ENCODE results near the gene ADCY3.

The ADCY3 gene

DNA sequence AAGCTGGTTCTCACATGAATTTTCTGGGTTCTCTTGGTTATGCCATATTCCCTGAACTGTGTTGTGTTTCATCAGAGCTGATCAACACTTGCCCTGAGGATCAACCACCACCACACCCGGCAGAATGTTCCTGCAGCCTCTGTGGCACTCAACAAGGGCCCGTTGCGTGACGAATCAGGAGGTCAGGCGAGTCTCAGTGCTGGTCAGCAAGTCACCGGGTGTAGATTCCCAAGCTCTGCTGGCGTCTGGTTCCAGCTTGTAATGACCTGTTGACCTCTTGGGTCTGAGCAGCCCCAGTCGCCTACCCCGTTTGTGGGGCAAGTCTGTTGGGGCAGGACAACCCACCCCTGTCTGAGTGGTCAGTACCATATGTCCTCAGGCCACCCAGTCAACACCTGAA is 46.0 kb downstream of the ADCY3 start:
- DNase-seq (ENCODE audit: low spot score) = no peak

- no peak for DNase-seq (ENCODE audit: low spot score)
Observed at GRCh38 chr2:24873619-24874018, 46.4 kb downstream of the ADCY3 start.

DNA sequence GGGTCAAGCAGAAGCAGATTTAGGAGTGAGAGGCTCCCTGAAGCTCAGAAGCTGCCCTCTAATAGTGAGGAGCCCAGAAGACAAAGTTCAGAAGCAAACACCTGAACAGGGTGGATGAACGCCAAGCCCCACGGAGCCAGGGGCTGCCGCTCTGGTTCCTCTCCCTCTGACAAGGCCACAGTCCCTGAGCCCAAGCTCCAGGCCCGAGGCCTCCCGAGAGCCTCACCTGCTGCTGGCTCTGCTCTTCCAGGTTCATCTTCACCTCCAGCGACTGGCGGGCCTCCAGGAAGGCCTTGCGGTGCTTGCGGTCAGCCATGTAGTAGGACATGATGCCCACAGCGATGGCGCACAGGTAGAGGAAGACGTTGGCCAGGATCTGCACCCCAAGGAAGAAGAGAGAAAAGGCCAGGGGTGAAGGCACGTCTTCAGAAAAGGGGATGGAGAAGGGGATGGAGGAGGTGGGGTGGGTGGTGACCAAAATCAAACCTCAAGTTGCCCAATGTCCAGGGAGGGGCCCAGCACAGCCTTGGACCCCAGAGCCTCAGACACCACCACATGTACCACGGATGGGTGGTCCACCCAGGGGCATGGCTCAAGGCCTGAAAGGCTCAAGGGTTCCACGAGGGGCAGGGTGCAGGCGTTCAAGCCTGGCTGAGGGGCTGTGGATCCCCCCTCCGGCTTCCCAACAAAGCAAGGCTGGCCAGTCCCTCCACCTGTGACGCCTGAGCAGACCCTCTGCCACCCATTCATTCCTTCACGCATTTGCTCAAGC is 47.5 kb downstream of the ADCY3 start:
- no peak for DNase-seq (ENCODE audit: low spot score)

- DNase-seq (ENCODE audit: low spot score) = no peak
Observed at GRCh38 chr2:24871852-24872333, 48.1 kb downstream of the ADCY3 start.

- DNase-seq (ENCODE audit: low spot score) = no peak
Observed at GRCh38 chr2:24870891-24871705, 48.9 kb downstream of the ADCY3 start.

DNA sequence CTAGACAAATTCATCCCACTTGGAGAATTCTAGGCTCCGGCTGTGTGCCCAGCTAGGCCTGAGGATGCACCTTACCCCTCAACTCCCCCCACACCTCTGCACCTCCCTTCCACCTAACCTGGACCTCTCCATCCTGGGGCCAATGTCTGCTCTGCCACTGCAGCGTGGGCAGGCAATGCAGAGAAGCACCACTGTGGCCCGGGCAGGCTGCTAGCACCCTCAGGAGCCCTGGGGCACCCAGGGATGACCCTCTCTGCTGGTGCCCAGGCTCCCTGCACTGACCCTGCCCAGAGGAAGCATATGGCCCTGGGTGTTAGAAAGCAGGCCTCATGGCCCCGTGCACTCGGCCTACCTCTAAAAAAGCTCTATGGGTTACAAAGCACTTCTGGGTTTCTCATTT is 49.6 kb downstream of the ADCY3 start:
- no peak for DNase-seq (ENCODE audit: low spot score)

DNA sequence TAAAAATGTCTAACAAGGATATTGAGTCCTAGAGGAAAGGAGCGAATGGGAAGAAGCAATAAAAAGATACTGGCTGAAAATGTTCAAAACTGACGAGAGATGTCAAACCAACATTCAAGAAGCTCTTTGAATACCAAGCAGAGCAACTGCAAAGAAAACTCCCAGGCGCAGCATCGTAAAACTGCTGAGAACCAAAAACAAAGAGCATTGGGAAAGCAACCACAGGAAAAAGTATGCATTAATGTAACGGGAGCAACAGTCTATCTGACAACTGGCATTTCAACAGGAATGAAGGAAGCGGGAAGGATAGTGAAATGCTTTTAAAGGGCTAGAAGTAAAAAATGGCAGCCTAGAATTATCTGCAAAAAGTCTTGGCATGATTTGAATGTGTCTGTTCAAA is 53.1 kb downstream of the ADCY3 start:
- DNase-seq (ENCODE audit: low spot score) = no peak

- no peak for DNase-seq (ENCODE audit: low spot score)
Observed at GRCh38 chr2:24863641-24864040, 56.4 kb downstream of the ADCY3 start.

GRCh38 chr2:24861500-24861899 is 58.5 kb downstream of the ADCY3 start:
- DNase-seq (ENCODE audit: low spot score) = no peak

DNA sequence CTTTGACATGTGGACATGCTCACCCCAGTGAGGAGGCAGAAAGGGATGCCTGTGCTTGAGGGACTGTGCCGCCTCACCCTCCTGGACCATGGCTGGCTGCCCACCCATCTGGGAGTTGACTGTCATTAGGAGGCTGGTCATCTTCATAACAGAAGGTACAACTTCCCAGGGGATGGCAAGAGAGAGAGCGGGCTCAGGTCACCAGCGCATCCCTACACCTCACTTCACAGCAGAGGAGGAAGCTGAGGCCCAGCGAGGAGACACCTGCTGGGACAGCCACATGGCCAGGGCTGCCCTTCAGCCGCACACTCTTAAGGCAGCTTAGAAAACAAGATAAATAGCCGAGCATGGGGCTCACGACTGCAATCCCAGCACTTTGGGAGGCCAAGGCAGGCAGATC is 59.4 kb downstream of the ADCY3 start:
- DNase-seq (ENCODE audit: low spot score) = no peak

DNA sequence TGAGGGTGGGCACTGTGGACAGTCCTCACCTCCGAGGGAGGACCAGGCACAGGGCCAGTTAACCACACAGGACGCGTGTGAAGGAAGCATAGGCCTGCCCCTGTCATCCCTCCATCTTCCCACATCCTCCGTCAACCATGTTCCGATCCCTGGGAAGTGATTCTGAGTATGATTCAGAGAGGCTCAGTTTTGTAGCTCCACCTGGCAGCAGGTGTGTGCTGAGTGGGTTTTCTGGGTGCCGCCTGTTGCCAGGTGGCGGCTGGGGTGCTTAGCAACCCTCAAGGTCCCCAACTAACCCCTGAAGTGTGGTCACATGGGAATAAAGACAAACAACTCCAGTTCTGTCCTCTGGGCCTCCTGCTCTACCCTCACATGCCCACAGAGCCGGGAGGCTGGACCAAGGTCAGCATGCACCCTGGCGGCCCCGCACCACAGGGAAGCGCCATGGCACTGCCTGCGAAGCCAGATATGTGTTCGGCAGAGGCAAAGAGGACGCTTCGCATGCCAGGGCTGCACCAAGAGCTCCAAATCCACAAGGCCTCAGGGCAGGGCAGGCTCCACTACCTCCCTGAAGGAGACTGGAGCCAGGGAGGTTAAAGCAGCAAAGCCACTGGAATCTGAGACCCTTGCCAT is 60.0 kb downstream of the ADCY3 start:
- no peak for DNase-seq (ENCODE audit: low spot score)

- DNase-seq (ENCODE audit: low spot score) = no peak
Observed at GRCh38 chr2:24858996-24859395, 61.0 kb downstream of the ADCY3 start.

DNA sequence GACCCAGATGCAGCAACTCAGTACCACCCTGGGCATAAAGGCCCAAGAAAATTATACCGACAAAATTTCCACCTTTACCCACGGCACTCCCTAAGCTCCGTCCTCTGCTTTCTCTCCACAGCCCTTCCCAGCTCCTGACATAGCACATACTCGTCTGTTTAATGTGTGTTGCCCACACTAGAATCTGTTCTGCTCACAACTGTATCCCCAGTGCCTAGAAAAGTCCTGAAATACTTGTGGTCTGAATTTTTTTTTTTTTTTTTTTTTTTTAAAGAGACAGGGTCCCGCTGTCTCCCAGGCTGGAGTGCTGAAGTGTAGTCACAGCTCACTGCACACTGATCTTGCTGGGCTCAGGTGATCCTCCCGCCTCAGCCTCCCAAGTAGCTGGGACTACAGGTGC is 62.3 kb downstream of the ADCY3 start:
- DNase-seq (ENCODE audit: low spot score) = no peak

GRCh38 chr2:24856791-24857211 is 63.2 kb downstream of the ADCY3 start:
- no peak for DNase-seq (ENCODE audit: low spot score)

- DNase-seq (ENCODE audit: low spot score) = no peak
Observed at GRCh38 chr2:24855726-24856125, 64.3 kb downstream of the ADCY3 start.

- no peak for DNase-seq (ENCODE audit: low spot score)
Observed at GRCh38 chr2:24855022-24855622, 64.9 kb downstream of the ADCY3 start.

DNA sequence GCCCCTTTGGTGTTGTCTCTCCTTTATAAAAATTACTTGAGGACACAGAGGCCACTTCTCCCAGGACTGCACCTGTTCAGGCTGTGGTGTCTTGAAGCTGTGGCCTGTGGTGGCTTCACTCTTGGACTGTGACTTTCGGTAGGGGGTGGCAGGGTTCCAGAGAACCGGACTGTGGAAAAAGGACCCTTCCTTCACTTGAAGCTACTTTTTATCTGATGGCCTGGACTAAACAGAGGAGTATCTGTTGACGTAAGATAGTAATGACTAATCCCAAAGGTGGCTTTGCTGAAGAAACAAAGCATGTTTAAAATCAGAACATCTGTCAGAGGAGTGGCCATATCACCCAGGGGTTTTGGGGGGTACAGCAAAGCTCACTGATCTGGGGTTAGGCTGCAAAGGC is 66.0 kb downstream of the ADCY3 start:
- DNase-seq (ENCODE audit: low spot score) = no peak

GRCh38 chr2:24853046-24853445 is 67.0 kb downstream of the ADCY3 start:
- DNase-seq (ENCODE audit: low spot score) = no peak

- no peak for DNase-seq (ENCODE audit: low spot score)
Observed at GRCh38 chr2:24852431-24853020, 67.5 kb downstream of the ADCY3 start.

GRCh38 chr2:24852026-24852425 is 68.0 kb downstream of the ADCY3 start:
- DNase-seq (ENCODE audit: low spot score) = no peak

- no peak for DNase-seq (ENCODE audit: low spot score)
Observed at GRCh38 chr2:24850944-24851343, 69.1 kb downstream of the ADCY3 start.

GRCh38 chr2:24845691-24846090 is 74.3 kb downstream of the ADCY3 start:
- no peak for DNase-seq (ENCODE audit: low spot score)
